Measurements from ENCODE around the gene RAD54L2. TPM values are rescaled to one million over a fixed set of nuclear protein-coding genes. Genes with fewer than 3 reads are reported as not detected.

RAD54L2 gene
- 10 to 100 TPM; 20.2 to 28.5 (median 22.6) TPM for total RNA-seq

GRCh38 chr3:51538459-51539290, at the start of gene RAD54L2:
RAD54L2 (plus strand) TSS chr3:51538719; CDS start chr3:51590421, 51,702 bp downstream.
- Histone ChIP-seq H3K9me3 (no peaks in the 10 kb centered on the region), H3K27ac (peak within 1 kb of the TSS; percentile 91 to 92), H3K4me1 (peaks cover 3 to 6% of the 10 kb centered on the region in 2 donors), H3K36me3 (no peaks in the 10 kb centered on the region), H3K4me3 (peak within 1 kb of the TSS; percentile 86 to 97 (median 93)), H3K27me3 (no peaks in the 10 kb centered on the region)
- no peak for TF ChIP-seq POLR2A (IDR thresholded peaks at IDR 0.05)
- TF ChIP-seq, protein P1, sequence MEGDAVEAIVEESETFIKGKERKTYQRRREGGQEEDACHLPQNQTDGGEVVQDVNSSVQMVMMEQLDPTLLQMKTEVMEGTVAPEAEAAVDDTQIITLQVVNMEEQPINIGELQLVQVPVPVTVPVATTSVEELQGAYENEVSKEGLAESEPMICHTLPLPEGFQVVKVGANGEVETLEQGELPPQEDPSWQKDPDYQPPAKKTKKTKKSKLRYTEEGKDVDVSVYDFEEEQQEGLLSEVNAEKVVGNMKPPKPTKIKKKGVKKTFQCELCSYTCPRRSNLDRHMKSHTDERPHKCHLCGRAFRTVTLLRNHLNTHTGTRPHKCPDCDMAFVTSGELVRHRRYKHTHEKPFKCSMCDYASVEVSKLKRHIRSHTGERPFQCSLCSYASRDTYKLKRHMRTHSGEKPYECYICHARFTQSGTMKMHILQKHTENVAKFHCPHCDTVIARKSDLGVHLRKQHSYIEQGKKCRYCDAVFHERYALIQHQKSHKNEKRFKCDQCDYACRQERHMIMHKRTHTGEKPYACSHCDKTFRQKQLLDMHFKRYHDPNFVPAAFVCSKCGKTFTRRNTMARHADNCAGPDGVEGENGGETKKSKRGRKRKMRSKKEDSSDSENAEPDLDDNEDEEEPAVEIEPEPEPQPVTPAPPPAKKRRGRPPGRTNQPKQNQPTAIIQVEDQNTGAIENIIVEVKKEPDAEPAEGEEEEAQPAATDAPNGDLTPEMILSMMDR (IDR thresholded peaks at IDR 0.05), result no peak
- TF ChIP-seq POLR2AphosphoS5 (IDR thresholded peaks at IDR 0.05), result peak; percentile 57 to 63 (median 58)
- intact Hi-C loops (cut with DNase I; ENCODE audit: low total_unique reads), result loop anchor here (1.0 kb wide), 1 partner anchor 37 kb away; no protein-coding TSS in a partner anchor
- DNase-seq (ENCODE audit: low spot score in 2 of 2), result peak; percentile 59 to 81

DNA sequence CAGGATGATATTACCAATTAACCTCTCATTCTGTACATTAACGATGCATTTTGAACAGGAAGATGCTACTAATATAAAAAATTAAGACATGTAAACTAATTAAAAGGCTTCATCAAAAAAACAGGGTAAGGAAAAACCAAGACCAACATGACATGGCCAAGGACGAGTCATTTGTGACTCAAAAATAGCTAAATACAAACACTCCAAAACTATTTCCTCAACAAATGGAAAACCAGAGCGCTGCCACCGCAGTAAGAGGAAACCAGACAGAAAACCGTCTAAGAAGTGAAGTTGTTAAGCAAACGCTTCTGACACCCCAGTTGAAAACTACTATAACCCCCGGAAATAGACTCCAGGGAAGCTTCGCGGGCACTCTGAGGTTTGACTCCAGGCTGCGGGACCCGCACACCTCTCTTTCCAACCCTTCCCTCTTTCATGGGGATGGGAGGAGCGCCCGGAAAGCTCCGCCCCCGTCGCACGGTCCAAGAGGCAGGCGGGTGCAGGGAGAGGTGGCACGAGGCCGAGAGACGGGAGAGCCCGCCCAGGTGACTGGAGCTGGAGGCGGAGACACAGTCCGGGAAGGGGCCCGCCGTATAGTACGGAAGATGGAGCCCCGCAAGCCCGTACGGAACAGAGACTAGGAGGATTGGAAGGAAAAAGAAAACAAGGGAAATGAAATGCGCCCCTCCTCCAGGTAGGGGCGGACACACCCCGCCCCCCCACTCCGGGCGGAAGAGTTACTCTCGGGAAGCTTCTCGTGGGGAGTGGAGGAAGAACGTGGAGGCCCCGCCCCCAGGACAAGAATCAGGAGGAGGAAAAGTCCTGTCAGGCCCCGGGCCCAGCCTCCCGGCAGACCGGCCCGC, 39.4 kb upstream of the RAD54L2 start:
- no peaks in the 10 kb centered on the region for H3K9me3 ChIP-seq
- TF ChIP-seq POLR2A (IDR thresholded peaks at IDR 0.05) (peak; percentile 12), POLR2AphosphoS5 (IDR thresholded peaks at IDR 0.05) (peak in 2 of 3 donors; percentile 70 to 74)
- TF ChIP-seq, protein P1 (IDR thresholded peaks at IDR 0.05), result no peak
- intact Hi-C loops (cut with DNase I; ENCODE audit: low total_unique reads), result no loop called here

GRCh38 chr3:51500632-51501131, 37.8 kb upstream of the RAD54L2 start:
- H3K4me3 ChIP-seq, result peak overlapping the region; percentile 56 to 95 (median 91)
- no peaks in the 10 kb centered on the region for H3K36me3 ChIP-seq
- TF ChIP-seq POLR2A (IDR thresholded peaks at IDR 0.05) (no peak), POLR2AphosphoS5 (IDR thresholded peaks at IDR 0.05) (no peak)
- TF ChIP-seq, protein P1 (IDR thresholded peaks at IDR 0.05), result no peak
- no peaks in the 10 kb centered on the region for H3K9me3 ChIP-seq
- peak in 1 of 2 donors; percentile 25 for DNase-seq (ENCODE audit: low spot score in 2 of 2)
- no peaks in the 10 kb centered on the region for H3K27me3 ChIP-seq
- H3K4me1 ChIP-seq, result peaks cover 0 to 4% of the 10 kb centered on the region in 2 donors
- intact Hi-C loops (cut with DNase I; ENCODE audit: low total_unique reads), result loop anchor here (1.0 kb wide), 1 partner anchor 38 kb away; the partner anchor contains the start of gene RAD54L2
- peak overlapping the region; percentile 91 to 99 for H3K27ac ChIP-seq

More for the DNA sequence above, 39.4 kb upstream of the RAD54L2 start:
- Histone ChIP-seq H3K4me1 (peaks cover 0 to 4% of the 10 kb centered on the region in 2 donors), H3K27me3 (no peaks in the 10 kb centered on the region), H3K36me3 (no peaks in the 10 kb centered on the region), H3K27ac (peak overlapping the region; percentile 99 to 100), H3K4me3 (peak overlapping the region; percentile 90 to 95 (median 91))
- DNase-seq (ENCODE audit: low spot score in 2 of 2), result peak; percentile 95 to 96

DNA sequence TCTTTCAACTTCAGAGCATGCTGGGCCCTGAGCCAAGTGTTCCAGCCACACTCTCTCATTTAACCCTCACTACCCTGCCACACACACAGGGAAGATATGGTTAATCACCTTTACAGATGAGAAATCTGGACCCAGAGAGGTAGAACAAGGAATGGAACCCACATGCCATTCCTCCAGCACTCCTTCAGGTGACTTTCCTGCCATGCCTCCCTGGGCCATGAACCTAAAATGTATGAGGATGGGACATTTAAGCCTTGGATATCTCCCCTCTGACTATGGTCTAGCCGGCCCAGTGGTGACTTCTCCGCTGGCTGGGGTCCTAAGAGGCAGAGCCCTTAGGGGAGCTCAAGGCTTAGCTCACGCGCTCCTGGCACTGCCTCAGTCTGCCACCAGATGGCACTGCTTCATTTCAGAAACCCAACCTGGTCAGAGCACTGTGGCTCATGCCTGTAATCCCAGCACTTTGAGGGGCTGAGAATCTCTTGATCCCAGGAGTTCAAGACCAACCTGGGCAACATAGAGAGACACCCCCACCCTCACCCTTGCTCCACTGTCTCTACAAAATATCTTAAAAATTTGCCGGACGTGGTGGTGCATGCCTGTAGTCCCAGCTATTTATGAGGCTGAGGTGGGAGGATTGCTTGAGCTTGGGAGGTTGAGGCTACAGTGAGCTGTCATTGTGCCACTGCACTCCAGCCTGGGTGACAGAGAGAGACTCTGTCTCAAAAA, 36.5 kb upstream of the RAD54L2 start:
- Histone ChIP-seq H3K9me3 (no peaks in the 10 kb centered on the region), H3K27me3 (no peaks in the 10 kb centered on the region), H3K36me3 (no peaks in the 10 kb centered on the region), H3K4me1 (peaks cover 0 to 4% of the 10 kb centered on the region in 2 donors), H3K4me3 (no peak overlapping the region), H3K27ac (peak overlapping the region; percentile 14 to 38)
- TF ChIP-seq, protein P1 (IDR thresholded peaks at IDR 0.05), result peak; percentile 79 to 95 (median 90)
- TF ChIP-seq POLR2AphosphoS5 (IDR thresholded peaks at IDR 0.05), result no peak
- peak; percentile 56 to 78 for DNase-seq (ENCODE audit: low spot score in 2 of 2)
- intact Hi-C loops (cut with DNase I; ENCODE audit: low total_unique reads), result loop anchor here (1.0 kb wide), 1 partner anchor 36 kb away; the partner anchor contains the start of gene RAD54L2

Data from breast epithelium (tissue), 4 donors.